HUDEP-2 (cell line): Measurements from ENCODE around the gene OBSCN.

Experiments
- DNase-seq, 76 experiments: peaks; one replicate each; lab custom pipeline; 2025; ENCODE audit not compliant: unreplicated experiment in 76 of 76; lab: John Stamatoyannopoulos, UW

The OBSCN gene

GRCh38 chr1:228275430-228276173, 67.8 kb downstream of the OBSCN start:
- DNase-seq, result peak in 52 of 76 experiments; percentile 5 to 79 (median 42)

GRCh38 chr1:228276174-228276831, 68.5 kb downstream of the OBSCN start:
- no peak for DNase-seq

GRCh38 chr1:228276901-228277490, 69.2 kb downstream of the OBSCN start:
- DNase-seq, result no peak

DNA sequence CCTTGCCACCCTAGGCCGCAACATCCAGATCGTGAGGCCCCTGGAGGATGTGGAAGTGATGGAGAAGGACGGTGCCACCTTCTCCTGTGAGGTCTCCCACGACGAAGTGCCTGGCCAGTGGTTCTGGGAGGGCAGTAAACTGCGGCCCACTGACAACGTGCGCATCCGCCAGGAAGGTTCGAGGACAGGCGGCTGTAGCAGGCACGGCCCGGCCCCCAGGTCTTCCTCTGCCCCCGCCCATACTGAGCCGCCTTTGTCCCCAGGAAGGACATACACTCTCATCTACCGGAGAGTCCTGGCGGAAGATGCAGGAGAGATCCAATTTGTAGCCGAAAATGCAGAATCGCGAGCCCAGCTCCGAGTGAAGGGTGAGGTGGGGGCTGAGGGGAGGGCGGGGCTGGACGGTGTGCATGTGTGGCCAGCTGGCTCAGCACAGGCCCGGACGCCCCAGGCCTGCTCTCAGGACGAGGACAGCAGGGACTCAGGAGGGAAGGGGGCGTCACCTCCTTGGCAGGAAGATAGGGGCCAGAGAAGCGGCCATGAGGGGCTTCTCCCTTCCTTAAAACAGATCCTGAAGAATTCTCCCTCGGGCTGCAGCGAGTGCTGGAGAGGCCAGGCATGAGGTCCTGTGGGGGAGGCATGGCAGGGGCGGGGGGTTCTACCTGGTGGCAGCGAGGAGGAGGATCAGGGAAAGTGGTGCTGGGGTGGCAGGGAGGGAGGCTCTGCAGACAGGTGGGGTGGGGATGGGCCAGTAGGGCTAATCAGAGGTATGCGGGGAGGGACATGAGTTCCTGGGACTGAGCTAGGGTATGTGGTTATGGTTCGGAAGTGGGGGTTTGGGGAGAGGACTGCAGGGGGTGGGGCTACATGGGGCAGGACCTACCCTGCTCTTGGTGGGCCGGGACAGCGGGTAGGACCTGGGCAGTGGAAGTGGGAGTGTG, 69.9 kb downstream of the OBSCN start:
- no peak for DNase-seq

GRCh38 chr1:228278432-228278941, 70.6 kb downstream of the OBSCN start:
- DNase-seq, result no peak

DNA sequence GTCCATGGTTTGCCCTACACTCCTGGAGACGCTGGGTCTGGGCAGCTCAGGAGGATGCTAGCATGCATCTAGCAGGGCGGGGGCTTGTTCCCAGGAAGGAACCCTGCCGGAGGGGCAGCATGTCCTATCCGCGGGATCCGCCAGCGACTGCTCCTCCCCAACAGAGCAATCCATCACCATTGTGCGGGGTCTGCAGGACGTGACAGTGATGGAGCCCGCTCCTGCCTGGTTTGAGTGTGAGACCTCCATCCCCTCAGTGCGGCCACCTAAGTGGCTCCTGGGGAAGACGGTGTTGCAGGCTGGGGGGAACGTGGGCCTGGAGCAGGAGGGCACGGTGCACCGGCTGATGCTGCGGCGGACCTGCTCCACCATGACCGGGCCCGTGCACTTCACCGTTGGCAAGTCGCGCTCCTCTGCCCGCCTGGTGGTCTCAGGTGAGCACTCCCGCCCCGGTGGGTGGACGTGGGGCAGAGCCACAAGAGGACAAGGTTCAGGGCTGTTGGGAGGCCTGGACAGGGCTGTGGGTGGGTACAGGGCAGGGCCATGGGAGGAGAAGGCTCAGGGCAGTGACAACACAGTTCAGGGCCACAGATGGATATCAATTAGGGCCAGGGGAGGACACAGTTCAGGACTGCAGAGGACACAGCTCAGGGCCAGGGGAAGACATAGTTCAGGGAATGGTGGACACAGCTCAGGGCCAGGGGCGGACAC, 71.3 kb downstream of the OBSCN start:
- DNase-seq, result no peak

- no peak for DNase-seq
Observed at GRCh38 chr1:228279722-228280105, 71.9 kb downstream of the OBSCN start.

GRCh38 chr1:228280106-228280901, 72.5 kb downstream of the OBSCN start:
- no peak for DNase-seq

DNA sequence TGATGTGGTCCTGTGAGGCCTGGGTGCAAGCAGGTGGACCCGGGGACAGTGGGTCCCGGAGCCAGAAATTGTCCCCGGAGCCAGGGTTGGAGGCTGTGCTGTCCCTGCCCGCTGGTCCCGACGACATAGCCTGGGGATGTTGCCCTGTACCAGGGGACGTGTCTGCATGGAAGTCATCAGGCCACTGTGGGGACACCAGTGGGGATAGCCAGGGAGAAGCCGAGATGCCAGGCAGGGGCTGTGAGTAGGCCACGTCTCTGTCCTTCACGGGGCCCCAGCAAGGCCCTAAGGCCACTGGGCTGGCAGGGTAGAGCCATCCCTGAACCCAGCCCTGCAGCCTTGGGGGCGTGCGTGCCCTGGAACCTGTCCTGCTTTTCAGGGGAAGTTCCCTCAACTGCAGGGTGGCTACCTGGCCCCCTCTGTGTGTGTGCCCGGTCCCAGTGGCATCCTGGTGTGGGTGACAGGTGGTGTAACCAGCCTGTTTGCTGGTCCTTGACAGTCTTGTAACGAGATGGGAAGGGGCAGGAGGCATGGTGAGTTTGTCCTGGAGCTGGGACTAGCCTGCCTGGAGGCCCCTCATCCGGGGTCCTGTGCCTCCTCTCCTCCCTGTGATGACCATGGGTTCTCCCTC, 73.2 kb downstream of the OBSCN start:
- no peak for DNase-seq

- DNase-seq, result no peak
Observed at GRCh38 chr1:228281631-228282328, 73.9 kb downstream of the OBSCN start.

GRCh38 chr1:228282329-228283042, 74.6 kb downstream of the OBSCN start:
- DNase-seq, result no peak

DNA sequence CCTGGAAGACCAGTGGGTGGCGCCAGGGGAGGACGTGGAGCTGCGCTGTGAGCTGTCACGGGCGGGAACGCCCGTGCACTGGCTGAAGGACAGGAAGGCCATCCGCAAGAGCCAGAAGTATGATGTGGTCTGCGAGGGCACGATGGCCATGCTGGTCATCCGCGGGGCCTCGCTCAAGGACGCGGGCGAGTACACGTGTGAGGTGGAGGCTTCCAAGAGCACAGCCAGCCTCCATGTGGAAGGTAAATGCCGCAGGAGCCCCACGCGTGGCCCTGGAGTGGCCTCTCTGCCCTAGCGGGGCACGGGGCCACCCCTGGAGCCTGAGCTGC, 75.2 kb downstream of the OBSCN start:
- DNase-seq, result no peak

GRCh38 chr1:228283476-228284147, 75.8 kb downstream of the OBSCN start:
- no peak for DNase-seq

GRCh38 chr1:228284148-228284495, 76.3 kb downstream of the OBSCN start:
- DNase-seq, result no peak

DNA sequence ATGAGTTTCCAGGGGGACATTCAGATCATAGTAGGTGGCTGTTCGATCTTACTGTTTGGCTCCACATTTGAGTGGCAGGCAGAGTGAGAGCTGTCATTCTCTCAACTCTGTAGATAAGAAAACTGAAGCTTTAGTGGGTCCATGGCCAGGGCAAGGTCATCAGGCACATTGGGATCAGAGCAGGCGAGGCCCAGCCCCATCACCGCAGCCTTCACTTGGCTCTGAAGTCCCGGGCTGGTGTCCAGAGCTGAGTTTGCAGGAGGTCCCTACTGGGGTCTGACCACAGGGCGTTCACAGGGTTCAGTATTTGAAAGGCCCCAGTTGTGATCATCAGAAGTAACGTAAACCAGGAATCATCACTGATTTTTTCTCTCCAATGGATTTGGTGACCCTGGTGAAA, 76.7 kb downstream of the OBSCN start:
- DNase-seq, result no peak

DNA sequence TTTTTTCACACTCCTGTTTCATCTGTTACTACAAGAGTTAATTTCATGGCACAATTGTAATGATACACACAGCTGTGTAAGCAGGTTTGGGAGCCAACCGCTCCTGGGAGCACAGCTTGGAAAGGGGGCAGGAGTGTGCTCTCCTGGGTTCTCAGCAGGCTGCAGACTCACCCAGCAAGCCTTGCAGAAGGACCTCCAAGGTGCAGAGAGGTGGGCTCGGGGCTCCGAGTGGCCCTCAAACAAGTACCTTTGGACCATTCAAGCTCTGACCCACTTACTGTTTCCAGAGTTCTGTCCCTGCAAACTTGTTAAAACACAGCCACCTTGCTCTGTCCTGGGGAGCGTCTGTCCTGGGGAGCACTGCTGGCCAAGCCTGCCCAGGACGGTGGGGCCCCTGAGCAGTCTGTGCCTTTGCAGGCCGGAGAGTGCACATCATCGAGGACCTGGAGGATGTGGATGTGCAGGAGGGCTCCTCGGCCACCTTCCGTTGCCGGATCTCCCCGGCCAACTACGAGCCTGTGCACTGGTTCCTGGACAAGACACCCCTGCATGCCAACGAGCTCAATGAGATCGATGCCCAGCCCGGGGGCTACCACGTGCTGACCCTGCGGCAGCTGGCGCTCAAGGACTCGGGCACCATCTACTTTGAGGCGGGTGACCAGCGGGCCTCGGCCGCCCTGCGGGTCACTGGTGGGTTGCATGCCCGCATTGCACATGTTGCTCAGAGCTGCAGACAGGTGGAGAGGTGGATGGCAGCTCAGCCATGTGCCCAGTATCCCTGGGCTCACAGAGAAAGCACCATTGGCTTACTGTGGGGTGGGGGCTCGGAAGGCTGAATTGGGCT, 78.0 kb downstream of the OBSCN start:
- no peak for DNase-seq
